ENCODE data around the gene MYO15A.

Gene MYO15A, protein sequence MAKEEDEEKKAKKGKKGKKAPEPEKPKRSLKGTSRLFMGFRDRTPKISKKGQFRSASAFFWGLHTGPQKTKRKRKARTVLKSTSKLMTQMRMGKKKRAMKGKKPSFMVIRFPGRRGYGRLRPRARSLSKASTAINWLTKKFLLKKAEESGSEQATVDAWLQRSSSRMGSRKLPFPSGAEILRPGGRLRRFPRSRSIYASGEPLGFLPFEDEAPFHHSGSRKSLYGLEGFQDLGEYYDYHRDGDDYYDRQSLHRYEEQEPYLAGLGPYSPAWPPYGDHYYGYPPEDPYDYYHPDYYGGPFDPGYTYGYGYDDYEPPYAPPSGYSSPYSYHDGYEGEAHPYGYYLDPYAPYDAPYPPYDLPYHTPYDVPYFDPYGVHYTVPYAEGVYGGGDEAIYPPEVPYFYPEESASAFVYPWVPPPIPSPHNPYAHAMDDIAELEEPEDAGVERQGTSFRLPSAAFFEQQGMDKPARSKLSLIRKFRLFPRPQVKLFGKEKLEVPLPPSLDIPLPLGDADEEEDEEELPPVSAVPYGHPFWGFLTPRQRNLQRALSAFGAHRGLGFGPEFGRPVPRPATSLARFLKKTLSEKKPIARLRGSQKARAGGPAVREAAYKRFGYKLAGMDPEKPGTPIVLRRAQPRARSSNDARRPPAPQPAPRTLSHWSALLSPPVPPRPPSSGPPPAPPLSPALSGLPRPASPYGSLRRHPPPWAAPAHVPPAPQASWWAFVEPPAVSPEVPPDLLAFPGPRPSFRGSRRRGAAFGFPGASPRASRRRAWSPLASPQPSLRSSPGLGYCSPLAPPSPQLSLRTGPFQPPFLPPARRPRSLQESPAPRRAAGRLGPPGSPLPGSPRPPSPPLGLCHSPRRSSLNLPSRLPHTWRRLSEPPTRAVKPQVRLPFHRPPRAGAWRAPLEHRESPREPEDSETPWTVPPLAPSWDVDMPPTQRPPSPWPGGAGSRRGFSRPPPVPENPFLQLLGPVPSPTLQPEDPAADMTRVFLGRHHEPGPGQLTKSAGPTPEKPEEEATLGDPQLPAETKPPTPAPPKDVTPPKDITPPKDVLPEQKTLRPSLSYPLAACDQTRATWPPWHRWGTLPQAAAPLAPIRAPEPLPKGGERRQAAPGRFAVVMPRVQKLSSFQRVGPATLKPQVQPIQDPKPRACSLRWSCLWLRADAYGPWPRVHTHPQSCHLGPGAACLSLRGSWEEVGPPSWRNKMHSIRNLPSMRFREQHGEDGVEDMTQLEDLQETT (N-terminal part only)

DNA sequence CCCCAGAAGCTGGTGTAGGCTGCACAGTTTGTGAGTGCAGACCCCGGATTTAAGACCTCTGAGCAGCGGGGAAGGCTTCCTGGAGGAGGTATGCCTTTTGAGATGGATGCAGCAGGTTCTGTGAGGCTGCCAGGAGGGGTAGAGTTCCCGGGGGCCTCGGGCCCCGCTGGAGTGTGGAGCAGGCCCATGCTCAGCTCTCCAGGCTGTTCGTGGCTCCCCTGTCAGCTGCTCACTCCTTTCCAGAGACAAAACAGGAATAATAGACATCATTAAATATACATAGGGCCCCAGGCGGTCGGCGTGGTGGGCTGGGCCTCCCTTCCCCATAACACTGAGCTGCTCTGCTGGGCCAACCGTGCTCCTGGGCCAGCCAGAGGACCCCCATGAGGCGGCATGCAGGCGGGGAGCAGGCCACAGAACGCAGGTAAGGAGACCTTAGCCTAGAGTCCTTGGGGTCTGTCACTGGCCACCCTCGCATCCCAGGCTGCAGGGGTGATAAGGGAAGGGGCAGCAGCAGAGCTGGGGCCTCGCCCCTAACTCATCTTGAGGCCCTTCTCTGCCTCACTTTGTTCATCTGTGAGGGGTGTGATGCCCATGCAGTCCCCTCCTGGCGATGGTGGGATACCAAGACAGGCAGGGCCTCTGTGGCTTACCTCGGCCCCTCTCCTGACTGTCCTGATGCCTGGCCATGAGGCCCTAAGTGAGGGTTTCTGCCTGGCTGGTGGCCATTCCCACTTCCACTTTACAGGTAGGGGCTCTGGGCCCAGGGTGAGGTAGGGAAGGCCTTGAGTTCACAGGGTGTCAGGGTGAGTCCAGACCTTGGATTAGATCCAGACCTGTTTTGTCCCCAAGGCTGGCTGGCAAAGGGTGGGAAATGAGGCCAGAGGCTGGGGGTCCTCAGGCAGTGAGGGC lies at the start of gene MYO15A:
MYO15A (plus strand) TSS at position 356 of the 912 bp plus-strand sequence. CDS start 10,045 bp downstream, outside the sequence.
- DNase-seq: no peak

DNA sequence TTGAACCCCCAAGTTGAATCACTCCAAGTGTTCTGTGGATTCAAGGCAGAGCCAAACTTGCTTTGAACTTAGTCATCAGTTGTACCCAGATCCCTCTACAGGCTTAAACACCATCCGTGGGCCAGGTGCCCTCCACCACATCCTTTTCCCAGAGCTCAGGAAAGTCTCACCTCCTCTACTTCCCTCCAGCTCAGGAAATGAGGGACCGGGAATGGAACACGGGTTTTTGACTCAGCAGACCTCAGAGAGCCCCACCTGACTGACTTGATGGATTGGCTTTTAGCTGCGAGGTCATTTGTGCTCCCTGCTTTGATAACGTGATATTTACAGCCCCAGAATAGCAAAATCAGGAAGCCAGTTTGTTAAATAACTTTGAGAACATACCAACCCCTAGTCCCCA lies 49.3 kb upstream of the MYO15A start:
- DNase-seq: no peak

DNA sequence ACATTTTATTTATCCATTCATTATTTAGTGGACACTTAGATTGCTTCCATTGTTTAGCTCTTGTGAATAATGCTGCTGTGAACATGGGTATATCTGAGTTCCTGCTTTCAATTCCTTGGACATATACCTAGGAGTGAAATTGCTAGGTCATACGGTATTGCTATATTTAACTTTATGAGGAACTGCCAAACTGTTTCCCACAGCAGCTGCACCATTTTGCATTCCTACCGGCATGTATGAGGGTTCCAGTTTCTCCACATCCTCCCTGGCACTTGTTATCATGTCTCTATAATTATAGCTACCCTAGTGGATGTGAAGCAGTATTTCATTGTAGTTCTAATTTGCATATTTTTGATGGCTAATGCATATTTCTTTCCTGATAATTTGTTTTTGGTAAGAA lies 44.5 kb upstream of the MYO15A start:
- DNase-seq: no peak

DNA sequence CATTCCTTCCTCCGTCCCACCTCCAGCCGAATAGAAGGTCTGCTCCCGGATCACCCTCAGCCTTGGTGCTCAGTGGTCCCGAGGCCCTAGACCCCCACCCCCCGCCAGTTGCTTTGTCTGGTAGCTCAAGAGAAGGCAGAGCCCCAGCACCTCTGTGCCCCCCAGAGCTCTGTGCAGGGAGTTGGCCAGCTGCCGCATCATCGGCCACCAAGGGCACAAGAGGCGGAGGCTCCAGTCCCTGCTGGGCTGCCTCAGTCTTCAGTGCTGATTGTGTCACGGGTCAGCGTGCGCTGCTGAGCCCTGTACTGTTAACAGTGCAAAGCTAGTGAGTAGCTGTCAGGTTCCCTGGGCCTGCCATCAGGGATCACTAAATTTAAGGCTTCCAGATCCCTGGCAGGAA lies 43.0 kb upstream of the MYO15A start:
- DNase-seq: no peak

DNA sequence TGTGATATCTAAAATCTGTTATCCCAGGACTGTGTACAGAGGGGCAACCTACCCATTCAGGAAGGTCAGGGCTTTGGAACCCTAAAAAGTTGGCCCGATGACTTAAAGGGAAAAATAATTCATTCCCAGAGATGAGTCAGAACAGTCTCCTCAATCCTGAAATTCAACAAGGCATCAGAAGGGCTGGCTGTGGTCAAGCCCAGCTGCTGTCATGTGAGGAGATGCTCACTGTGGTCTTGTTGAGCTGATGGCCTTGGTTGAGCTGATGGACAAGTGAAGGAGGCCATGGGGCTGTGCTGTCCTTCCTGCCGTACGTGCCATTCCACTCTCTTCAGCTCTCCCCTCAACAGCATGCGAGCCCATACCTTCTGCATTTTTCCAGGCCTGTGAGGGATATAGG lies 41.7 kb upstream of the MYO15A start:
- DNase-seq: no peak

DNA sequence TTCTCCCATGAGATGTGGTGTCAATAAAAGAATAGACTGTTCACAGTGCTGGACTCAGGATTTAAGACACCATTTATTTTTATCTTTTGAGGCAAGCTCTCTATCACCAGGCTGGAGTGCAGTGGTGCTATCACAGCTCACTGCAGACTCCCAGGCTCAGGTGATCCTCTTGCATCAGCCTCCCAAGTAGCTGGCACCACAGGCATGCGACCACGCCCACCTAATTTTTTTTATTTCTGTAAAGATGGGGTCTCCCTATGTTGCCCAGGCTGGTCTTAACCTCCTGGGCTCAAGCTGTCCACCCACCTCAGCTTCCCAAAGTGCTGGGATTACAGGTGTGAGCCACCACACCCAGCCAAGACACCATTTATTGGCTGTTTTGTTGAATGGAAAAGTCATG lies 39.5 kb upstream of the MYO15A start:
- DNase-seq: no peak

DNA sequence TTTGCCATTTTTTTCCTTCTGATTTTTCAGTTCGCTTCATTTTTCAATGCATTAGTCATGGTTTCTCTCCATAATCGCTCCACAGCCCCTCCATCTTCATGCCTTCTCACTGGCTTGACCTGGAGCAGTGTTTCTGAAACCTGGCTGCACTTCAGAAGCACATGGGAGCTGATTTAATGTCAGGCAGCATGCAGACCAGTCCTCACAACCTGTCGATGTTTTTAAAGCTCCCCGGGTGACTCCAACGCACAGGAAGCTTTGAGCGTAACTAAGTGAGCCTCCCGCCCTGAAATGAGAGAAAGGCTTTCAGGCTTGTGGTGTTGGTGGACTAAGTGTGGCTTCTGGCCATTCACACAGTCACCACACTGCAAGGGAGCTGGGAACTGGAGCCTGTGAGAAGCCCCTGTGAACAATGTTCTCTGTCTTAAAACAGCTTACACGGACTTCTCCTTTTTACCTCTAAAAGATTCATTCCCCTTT lies 37.7 kb upstream of the MYO15A start:
- DNase-seq: no peak

DNA sequence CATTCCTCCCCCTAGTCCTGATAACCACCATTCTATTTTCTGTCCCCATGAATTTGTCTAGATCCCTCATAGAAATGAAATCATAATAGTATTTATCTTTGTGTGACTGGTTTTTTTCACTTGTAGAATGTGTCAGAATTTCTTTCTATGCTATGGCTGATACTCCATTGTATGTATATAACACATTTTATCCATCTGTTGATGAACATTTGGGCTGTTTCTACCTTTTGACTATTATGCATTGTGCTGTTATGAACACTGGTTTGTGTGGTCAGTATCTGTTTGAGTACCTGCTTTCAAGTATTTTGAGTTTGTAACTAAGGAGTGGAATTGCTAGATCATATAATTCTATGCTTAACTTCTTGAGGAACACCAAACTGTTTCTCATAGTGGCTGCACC lies 36.8 kb upstream of the MYO15A start:
- no peak for DNase-seq

DNA sequence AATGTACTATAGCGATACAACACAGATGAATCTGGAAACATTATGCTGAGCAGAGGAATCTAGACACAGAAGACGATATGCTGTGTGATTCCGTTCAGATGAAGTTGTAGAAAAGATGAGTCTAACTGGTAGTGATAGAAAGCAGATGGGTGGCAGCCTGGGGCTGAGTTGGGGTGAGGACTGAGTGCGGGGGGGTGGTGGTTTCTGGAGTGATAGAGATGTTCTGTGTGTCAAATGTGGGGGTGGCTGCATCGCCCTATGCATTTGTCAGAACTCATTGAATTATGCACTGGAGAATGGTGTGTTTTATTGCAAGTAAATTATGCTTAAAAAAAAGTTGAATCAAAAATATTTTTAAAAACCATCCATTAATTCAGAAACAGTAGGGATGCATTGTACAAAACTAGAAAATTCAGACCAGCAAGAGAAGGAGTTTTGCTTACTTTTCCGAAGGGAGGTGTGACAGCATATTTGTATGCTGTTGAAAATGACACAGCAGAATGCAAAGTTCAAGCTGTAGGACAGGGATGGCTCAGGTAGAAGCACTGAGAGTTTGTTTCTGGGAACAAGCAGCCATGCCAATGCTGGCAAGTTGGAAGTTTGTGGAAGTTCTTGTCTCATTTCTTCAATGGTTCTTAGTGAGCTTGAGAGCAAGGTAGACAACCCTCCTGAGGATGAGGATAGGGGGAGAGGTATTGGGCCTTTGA lies 33.8 kb upstream of the MYO15A start:
- no peak for DNase-seq

DNA sequence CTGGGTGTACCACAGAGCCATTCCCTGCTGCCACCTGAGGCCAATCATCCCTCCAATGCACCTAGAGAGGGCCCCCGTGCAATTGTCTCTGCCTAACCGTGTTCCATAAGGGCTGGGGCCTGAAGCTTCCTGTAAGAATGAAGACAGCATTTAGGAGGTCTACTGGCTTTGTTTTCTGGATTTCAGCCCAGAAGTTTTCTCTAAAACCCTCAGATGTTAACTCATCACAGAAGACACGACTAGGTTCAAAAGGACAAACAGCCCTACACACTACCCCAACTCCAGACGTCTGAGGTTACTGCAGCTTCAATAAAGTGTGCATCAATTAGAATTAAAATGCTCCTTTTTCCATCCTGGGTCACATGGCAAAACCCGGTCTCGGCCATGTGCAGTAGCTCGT lies 31.6 kb upstream of the MYO15A start:
- no peak for DNase-seq

DNA sequence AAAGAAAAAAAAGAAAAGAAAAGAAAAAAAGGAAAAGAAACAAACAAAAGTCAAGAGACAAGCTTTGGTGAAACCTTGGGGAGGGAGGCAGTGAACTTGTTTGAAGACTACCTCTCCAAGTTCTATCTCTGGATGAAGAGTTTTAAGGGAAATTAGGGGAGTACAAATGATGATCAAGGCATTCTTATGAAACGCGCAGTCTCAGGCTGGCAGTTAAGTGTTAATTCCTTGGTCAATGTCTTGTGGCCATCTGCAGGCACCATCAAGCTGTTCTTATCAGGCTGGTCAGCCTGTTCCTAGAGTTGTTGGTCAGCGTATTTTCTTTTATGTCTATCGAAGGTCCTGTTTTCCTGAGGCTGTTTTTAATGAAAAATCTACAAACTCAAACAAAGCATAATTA lies 29.0 kb upstream of the MYO15A start:
- no peak for DNase-seq

DNA sequence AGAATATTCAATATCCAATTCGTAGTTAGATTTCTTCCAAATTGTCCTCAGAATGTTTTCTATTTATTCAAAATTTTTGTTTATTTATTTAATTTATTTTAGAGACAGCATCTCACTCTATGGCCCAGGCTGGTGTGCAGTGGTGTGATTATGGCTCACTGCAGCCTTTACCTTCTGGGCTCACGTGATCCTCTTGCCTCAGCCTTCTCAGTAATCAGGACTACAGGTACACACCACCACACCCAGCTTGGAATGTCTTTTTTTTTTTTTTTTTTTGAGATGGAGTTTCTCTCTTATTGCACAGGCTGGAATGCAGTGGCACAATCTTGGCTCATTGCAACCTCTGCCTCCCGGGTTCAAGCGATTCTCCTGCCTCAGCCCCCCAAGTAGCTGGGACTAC lies 24.3 kb upstream of the MYO15A start:
- DNase-seq: no peak

DNA sequence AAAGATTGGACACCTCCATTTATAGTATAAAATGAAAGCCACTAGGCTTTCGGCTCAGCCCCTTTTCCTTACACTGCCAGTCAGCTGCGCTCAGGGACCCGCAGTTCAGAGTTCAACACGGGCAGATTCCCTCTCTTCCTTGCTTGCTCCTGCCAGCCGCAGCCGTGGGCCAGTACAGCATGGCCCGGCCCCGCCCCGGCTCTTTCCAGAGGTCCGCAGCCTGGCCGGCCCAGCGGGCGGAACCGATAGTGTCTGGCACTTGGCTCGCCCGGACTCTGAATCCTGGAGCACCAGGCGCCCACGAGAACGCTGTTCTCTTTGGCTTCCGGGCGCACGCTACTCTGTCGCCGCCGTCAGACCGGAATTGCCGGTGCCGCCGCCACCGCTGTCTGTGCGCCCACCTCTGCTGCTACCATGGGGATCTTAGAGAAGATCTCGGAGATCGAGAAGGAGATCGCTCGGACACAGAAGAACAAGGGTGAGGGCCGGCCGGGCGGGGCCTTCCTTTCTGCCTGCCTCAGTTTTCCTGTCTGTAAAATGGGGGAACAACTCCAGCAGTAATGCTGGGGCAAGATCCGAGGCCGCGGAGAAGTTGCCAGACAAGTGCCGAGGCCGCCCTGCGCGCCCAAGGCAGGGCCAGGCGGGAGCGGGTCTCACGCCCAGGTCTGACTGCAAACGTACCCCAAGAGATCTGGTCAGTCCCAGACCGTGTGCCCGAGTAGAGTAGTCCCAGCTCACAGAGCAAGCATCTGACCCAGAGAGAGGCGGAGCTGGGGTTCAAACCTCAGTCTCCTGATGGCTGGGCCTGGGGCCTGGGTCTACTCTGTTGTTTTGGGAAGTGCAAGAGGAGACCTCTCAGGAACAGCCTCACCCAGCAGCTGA lies 20.7 kb upstream of the MYO15A start, which contains the start of gene DRG2:
DRG2 (plus strand) TSS at position 339 of the 882 bp plus-strand sequence; CDS start at position 415, 76 bp downstream.
- peak; percentile 41 for DNase-seq

DNA sequence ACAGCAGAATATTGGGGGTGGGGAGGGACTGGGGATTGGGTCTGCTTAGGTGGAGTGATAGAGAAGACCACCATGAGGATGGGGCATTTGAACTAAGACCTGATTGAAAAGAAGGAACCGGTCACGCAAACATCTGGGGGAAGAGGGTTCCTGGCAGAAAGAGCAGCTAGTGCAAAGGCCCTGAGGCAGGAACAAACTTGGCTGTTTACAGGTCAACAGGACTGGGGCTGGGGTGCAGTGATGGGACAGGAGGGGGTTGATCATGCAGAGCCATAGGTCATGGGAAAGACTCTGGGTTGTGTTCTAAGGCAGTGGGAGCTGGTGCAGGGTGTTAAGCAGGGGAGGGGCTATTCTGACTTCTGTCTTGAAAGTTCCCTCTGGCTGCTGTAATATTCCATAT lies 18.9 kb upstream of the MYO15A start:
- DNase-seq: no peak

DNA sequence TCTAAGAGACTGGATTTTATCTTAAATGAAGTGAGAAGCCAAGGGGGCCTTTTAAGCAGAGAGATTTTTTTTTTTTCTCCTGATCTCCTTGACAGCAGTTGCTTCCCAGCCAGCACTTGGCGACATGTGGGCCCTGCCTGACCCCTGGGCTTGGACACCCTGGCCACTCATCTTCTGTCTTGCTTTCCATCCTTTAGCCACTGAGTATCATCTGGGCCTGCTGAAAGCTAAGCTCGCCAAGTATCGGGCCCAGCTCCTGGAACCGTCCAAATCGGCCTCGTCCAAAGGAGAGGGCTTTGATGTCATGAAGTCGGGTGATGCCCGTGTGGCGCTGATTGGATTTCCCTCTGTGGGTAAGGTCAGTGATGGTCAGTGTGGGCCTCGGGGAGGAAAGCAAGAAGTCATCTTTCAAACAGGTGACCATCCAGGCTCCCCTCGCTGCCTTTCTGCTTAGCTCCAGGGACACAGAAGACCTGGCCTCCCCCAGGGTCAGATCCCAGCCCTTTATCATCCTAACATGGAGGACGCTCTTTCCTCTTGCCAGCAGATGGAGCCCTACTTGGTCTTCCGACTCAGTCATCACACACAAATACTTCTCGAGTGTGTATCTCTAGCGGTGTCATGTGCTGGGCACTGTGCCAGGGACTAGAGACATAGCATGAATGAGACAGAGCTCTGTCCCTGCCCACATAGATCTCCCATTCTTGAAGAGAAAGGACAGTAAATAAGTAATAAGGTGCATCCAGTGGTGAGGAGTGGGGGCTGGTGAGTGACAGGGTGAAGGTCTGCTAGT lies 14.7 kb upstream of the MYO15A start:
- no peak for DNase-seq

DNA sequence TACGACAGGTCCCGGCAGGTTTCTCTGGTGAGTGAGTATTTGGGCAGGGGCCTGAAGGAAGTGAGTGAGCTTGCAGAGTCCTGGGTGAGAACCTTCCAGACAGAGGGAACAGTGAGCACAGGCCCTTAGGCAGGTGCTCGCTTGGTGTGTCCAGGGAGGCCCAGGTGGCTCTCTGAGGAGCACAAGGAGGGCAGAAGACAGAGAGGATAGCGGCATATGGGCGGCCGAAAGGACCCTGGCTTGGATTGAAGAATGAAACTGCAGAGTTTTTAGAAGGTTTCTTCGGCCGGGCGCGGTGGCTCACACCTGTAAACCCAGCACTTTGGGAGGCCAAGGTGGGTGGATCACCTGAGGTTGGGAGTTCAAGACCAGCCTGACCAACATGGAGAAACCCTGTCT lies 14.1 kb upstream of the MYO15A start:
- DNase-seq: no peak

DNA sequence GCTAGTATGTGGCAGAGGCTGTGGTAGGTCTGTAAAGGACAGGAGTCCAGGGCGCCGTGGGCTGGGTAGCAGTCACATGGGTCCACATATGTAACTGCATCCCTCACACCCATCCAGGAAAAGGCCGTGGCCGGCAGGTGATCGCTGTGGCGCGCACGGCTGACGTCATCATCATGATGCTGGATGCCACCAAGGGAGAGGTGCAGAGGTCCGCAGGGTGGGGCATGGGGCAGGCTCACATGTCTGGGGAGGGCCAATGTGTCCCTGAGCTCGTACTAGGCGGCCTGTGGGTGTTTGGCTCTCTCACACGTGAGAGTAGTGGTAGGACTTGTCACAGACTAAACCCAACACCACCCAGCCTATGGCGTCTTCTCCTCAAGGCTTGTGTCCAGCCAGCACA lies 9.0 kb upstream of the MYO15A start:
- no peak for DNase-seq

DNA sequence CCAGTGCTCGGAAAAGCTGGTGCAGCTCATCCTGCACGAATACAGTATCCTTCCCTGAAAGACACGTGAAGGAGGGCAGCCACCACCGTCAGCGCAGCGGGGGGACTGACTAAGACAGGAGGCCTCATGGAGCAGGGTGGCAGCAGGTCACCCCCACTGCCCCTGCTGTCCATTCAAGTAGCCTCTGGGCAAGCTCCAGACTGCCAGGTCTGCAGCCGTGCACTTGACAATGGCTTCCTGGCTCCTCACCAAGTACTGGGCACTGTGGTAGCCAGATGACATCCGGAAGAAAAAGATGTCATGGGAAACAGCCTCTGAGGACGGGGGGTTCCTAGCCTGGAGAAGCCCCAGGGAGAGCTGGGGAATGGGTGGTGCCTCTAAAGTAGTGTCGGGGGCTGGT lies 7.9 kb upstream of the MYO15A start:
- no peak for DNase-seq

DNA sequence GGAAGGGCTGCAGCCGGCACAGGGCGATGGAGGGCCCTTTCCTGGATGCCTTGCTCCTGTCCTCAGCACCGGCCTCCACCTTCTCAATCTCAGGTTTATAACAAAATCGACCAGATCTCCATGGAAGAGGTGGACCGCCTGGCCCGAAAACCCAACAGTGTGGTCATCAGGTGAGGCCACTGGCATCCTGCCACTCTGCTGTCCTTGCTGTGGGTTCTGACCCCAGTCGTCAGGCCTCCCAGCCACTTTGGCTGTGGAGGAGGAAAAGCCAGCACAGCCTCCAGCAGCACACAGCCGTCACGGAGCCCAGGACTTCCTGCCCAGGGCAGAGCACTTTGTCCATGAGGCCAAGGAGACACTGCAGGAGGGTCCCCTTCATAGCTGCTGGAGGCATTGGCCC lies 6.7 kb upstream of the MYO15A start:
- no peak for DNase-seq

Data from NCI-H1436 treated with DMSO at 0.1 percent for 48 hours (cell line).